ENCODE data around the gene CSAD. TPM values are rescaled to one million over a fixed set of nuclear protein-coding genes. Genes with fewer than 3 reads are reported as not detected.

CSAD gene
- total RNA-seq, 1 donor from 2014 or later = 26.0 TPM

Small RNA genes within 50 kb of the gene (small RNA-seq; reads per million reads assigned to genes)
- not detected for gene HIGD1AP1
- gene RNU6-333P = not detected

Other genes starting within 250 kb of the CSAD start
- 1.6 TPM for gene KRT18, start 231.8 kb downstream of the CSAD start, total RNA-seq
- 1,381 TPM for gene EIF4B, start 174.5 kb downstream of the CSAD start, total RNA-seq
- gene TNS2, start 130.9 kb downstream of the CSAD start, total RNA-seq = 11.1 TPM
- 29.6 TPM for gene SPRYD3, start 101.5 kb downstream of the CSAD start, total RNA-seq
- 6.2 TPM for gene IGFBP6, start 83.3 kb downstream of the CSAD start, total RNA-seq
- not detected for gene SOAT2, start 77.4 kb downstream of the CSAD start, total RNA-seq
- gene ZNF740, start 203 bp downstream of the CSAD start, total RNA-seq = 19.7 TPM
- not detected for gene ITGB7, start 26.3 kb upstream of the CSAD start, total RNA-seq
- 7.6 TPM for gene RARG, start 51.3 kb upstream of the CSAD start, total RNA-seq
- 1.7 TPM for gene ESPL1, start 87.4 kb upstream of the CSAD start, total RNA-seq
- 423 TPM for gene PFDN5, start 114.6 kb upstream of the CSAD start, total RNA-seq
- gene MYG1, start 118.8 kb upstream of the CSAD start, total RNA-seq = 39.5 TPM
- gene AAAS, start 140.7 kb upstream of the CSAD start, total RNA-seq = 28.9 TPM
- not detected for gene SP7, start 155.4 kb upstream of the CSAD start, total RNA-seq
- gene SP1, start 199.3 kb upstream of the CSAD start, total RNA-seq = 14.8 TPM
- not detected for gene AMHR2, start 242.9 kb upstream of the CSAD start, total RNA-seq

All from occipital lobe (tissue), 2 donors.